Forelimb muscle (tissue), 1 donor: ENCODE data around the gene HSF2BP. TPM values are rescaled to one million over a fixed set of nuclear protein-coding genes. Genes with fewer than 3 reads are reported as not detected.
"Not testable (repeated sequence)": the region's sequence is repeated elsewhere in the genome, so short reads cannot be mapped to it uniquely, and the experiment has no call there.

ENCODE experiments used
- DNase-seq: peaks from one replicate; pipeline ENCODE4 v3.0.0-alpha.2; 2013; ENCODE audit warnings: low read depth
- polyA plus RNA-seq: library from polyadenylated mRNA; unstranded; fragments of 120-200 nt; gene quantifications from one replicate; pipeline ENCODE4 v1.2.1, GENCODE V29; 2013; ENCODE audit not compliant: insufficient read length

HSF2BP gene
- polyA plus RNA-seq, 1 donor = 0.62 TPM

DNA sequence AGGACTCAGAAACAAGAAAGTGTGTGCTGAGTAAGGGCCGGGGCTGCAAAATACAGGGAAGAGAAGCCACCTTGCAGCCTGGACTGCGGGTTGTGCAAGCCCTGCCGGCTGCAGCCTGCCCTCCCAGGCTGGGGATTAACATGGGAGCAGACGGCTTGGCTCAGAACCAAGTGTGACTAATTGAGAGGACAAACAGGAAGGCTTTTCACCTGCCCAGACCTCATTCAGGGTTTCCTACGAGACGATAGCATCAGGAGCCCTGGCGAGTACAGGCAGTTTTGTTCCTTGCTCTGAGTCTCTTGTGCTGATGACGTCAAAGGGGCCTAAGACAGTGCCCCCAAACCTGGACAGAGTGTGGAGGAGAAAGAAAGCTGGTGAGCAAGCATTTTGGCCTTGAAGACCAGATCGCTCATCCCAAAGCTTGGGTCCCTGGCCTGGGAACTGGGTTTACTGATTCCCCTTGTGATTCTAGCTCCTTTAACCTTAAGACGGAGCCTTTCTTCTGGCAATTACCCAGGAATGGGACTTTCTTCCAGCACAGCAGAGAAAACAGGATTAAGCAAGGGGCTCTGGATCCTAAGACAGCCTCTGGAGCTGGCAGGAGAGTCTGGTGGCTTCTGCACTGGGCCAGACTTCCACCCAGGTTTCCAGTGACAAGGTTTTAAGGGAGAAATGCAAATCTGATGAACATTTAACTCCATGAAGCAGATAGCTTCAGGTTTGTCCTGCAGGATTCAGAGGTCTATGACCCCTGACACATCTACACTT is 142.2 kb downstream of the HSF2BP start:
- not testable (repeated sequence) for DNase-seq

DNA sequence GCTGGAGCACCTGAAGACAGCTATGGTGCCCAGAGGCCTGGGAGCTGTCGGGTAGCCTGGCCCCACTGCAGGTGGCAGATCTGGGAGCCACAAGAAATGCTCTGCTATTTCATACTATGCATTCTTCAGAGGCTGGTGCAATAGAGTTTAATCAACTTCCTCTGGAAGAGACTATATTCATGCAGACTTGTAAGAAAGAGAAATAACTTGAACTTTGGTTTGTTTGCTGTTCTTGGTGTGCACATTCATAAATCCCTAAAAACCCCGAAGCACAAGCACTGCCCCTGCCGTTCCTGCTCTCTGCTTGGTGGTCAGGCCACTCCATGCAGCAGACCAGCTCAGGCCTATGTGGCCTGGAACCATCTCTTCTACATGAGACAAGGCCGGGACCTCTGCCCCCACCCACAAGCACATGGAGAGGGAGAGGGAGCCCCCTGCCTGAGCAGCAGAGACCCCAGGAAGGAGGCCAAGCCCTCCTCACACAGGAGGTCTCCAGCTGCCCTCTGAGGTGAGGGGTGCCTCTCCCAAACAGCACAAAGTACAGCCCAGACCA is 142.9 kb downstream of the HSF2BP start:
- DNase-seq = not testable (repeated sequence)

DNA sequence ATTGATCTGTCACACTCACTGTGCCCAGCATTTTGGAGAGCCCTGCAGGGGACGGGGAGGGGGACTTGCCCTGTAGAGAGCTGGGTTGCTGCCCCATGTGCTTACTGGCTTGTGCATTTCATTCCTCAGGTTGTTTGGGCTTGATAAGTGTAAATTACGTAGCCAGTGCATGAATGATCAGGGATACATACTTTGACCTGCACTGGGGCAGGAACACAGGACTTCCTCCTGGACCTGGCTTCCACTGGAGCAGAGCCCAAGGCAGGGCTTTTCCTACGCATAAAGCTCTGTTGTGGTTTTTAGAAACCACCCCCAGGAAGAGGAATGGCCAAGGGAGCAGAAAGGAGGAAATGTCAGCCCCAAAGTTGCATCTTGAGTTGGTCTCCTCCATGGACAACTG is 144.5 kb downstream of the HSF2BP start:
- not testable (repeated sequence) for DNase-seq

DNA sequence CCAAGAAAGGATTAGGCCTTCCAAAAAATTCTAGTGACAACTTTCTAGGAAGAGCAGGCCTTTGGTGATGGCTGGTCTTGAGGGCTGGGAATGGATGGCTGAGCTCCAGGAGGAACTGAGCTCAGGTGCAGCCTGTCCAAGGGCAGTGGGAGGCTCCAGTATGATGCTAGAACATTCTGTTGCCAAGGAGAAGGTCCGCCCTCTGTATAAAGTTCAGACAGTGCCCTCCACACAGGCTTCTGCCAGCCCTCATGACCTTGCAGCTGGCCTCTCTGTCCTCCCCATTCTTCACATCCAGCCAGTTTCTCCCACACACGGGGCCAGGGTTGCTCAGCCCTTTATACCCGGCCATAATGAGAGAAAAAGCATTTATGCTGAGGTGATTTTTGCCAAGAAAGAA is 146.3 kb downstream of the HSF2BP start:
- DNase-seq = not testable (repeated sequence)

DNA sequence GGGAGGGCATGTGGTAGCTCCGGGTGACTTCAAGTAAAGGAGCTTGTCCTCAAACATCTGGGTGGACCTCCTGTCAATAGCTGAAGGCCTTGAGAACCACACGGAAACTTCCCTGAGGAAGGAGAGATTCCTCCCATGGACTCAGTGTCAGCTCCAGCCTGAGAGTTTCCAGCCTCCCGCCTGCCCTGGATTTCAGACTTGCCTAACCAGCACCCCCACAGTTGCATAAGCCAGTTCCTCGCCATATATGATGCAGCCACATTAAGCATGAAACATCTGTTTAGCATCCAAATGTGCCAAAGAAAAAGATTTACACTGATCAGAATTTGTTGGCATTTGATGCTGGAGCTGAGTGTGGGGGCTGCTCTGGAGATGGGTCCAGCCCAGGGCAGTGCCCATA is 148.1 kb downstream of the HSF2BP start:
- DNase-seq = not testable (repeated sequence)

DNA sequence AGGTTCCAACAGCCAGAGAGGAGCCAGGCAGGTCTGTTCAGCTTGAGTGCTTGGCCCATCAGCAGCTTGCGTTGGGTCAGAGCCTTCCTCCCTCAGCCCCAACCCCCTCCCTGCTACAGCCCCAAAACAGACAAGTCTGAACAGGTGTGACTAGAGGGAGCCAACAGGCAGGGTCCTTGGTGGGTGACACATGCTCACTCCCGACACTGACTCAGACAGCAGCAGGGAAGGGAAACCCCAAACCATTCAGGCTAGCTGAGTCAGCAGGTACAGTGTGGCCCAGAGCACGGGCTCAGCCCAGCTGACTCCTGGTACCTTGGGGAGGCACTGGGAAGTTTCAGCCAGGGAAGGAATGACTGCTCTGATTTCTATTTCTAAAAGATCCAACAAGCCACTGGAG is 148.6 kb downstream of the HSF2BP start:
- not testable (repeated sequence) for DNase-seq

DNA sequence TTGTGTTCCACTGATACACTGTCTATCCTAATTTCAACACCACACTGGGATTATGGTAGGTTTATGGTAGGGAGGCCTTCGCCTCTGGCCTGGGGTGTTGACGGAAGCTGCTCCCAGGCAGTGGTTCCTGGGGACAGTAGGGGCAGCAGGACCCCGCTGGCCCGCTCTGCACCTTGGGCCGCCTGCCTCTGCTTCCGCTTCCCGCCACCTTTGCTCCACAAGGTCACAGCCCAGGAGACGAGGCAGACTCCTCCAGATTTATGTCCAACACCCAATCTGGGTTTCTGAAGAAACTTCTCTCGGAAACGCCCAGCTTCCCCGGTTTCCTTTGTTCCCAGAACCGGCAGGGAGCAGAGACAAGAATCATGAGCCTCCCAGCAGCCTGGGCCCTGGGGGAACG is 155.4 kb downstream of the HSF2BP start:
- DNase-seq = not testable (repeated sequence)

DNA sequence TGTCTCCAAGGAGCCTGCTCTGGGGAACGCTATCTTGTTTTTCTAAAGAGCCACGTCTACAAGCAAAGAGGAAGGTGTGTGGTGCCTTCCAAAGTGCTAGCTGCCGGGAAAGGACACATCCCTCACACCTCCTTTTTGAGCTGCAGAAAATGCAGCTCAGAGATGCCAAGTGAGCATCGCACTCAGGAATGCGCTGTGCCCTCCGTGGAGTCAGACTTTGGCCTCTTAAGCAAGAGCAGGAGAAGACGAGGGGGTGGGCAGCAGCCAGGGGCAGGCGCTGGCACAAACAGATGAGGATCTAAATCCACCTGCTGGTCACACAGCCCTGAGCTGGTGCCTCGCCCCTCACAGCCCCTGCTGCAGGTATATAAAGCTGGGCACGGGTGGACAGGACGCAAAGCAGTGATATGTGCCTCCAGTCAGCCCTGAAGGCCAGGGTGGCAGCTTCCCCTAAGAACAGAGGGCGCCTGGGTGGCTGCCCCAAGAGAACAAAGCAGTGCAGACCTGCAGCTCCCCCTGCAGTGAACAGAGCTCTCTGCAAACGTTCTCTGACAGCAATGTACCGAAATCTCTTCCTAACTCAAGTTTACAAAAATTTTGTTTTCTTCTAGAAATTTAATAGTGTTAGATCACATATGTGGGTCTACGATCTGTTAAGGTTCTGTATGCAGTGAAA is 156.1 kb downstream of the HSF2BP start:
- DNase-seq = not testable (repeated sequence)

DNA sequence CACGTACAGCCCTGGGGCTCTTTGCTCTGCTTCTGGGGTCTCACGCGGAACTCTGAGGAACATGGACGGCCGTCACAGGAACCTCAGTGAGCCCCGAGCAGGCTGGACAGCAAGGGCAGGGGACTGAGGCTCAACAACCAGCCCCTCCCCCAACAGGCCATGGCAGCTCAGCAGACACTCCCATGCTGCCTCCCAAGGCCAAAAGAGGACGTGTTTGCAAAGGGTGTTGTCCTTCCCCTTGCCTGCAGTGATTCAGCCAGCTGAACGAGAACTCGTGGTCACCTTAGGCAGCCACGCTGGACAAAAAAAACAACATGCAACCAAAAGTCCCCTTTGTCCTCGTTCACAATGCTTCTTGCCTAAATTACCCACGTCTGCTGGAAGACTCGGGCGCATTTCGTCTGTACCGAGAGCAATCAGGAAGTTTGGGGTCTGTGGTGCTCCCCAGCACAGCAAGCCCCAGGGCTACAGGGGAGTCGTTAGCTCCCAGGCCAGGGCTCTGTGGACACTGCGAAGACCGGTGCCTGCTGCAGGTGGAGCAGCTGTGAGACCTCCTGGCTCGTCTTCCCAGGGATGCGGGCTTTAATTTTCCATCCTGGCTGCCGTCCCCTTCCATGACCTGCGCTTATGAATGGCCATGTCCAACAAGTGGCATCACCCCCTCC is 156.7 kb downstream of the HSF2BP start:
- DNase-seq = not testable (repeated sequence)

DNA sequence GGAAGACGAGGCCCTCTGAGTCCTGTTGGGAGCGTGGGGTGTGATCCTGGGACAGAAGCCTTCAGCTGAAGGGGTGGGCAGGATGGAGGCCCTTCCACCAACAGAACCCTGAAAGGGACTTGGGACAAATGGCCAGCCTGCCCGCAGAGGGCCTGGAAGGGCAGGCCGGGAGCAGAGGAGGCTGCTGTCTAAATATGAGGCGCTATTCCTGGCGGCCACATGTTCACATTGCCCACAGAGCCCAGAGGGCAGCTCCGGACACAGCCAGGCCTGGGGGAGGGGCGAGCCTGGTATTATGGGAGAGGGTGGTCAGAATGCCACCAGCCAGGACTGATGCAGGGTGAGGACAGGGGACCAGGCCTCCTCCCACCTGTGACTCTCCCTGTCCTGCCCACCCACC is 160.4 kb downstream of the HSF2BP start:
- DNase-seq = not testable (repeated sequence)

DNA sequence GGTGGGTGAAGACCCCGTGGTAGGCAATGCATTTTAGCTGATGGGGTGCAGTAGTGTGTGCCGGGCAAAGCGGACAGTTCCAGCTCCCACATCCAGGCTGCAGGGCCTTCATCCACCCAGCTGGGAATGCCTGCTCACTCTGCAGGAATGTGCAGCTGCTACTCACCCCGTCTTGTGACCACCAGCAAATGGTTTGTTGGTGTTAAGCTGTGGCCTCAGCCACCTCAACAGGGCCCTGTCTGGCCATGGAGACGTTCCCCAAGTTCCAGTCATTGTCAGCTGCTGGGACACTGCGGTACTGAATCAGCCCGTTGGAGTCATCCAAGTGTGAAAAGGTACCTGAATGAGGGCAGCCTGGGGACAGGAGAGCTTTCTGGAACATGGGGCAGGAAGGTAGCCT is 161.2 kb downstream of the HSF2BP start:
- DNase-seq = not testable (repeated sequence)

DNA sequence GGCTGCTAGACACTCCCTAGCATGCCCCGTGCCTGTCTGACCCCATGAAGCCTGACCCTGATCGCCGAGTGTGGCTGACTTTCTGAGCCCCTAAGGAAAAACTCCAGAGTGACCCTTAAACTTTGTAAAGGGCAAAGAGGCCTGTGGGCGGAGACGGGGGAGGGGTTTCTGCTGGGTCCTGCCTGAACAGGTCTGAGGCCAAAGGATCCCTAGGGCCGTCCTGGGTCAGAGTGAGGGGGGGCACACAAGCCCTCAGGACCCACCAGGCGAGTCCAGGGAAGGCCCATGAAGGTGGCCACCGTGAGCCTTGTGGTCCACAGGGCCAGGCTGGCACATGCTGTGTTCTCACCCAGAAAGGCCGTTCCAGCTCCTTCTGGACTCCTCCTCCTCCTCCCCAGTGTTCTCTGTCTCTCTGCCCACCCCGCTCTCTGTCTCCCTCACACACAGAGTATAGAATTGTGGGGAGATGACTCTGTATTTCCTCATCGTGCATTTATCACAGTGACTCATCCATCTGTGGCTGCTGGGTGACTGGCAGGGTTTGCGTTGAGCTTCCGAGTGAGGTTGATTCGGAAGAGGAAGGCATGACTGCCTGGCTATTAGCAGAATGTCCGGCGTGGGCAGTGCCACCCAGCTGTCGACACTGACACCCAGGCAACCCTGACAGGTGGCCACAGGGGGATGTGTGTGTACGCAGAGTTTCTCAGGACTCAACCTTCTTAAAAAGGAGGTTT is 164.8 kb downstream of the HSF2BP start:
- DNase-seq = not testable (repeated sequence)

DNA sequence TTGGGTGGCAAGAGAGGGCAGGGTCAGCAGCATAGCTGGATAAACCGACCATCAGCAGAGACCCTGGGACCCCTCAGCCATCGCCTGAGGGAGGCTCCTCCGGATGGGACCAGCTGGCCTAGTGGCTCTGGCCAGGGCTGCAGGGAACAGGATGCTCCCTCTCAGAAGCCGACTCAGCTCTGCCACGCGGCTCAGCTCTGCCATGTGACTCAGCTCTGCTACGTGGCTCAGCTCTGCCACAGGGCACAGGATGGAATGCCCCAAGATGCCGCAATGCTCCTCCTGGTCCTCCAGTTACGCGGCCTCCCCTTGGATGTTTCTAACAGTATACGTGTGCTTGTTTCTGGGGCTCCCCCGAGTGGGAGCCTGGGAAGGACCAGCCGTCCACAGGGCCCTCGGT is 165.8 kb downstream of the HSF2BP start:
- DNase-seq = not testable (repeated sequence)

DNA sequence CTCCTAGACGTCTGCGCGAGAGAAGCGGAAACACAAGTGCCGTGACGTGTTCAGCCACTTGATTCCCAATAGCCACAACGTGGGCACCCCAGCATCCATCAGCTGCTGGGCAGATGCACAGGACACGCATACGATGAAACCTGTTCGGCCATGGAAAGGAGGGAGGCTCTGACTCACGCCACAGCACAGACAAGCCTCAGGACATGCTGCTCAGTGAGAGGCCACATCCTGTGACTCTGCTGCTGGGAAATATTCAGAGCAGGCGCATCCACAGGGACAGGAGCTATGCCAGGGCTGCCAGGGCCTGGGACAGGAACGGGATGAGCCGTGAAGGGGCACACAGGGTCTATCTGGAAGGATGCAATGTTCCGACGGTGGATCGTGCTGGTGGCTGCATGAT is 171.1 kb downstream of the HSF2BP start:
- DNase-seq = not testable (repeated sequence)

DNA sequence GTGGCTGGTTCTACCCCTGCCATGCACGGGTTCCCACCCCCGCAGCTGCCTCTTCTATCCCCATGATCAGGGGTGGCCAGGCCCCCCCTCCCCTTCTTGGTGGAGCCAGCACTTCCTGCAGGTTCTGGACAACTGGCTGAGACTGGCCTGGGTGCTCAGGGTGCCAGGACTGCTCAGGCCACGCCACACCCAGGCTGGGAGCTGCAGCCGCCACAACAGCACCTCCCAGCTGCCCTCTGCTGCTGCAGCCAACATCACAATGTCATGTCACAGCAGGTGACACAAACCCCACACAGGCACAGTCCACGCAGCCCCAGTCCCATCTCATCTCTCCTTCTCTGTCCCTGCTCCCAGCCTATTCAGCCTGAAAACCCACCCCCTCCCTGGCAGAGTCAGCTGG is 173.2 kb downstream of the HSF2BP start:
- DNase-seq = not testable (repeated sequence)

DNA sequence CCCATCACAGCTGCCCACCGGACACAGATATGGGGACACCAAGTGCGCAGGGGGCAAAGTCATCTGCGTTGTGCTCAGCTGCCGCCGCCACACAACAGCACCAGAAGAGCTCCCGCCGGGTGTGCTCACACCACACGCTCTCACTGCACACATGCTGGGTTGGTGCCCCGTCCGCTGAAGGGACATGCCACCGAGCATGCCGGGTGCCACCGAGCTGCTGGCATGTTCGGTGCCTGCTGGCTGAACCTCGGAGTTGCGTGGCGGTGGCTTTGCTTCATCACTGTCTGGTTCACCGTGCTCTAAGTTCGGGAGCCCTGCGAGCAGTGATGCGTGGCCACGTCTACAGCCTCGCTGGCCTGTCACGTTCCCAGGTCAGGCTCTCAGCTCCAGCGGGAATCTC is 174.3 kb downstream of the HSF2BP start:
- not testable (repeated sequence) for DNase-seq

DNA sequence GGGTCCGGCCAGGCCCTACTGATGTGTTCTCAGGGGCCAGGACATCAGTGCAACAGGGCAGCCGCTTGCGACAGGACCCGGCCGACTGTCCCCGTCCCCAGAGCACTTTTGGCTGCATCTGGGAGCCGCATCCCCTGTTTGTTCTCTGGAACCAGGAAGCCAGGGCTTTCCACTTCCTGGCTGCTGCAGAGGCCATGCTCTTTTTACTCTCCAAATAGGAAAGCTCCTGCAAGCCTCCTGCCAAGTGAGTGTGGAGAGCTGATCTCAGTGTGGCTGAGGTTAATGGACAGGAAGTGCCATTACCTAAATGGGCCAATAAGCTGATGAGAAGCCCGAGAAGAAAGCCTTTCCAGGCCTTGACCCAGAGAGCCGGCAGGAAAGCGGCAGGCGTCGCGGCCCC is 180.1 kb downstream of the HSF2BP start:
- not testable (repeated sequence) for DNase-seq
